HepG2 (cell line): ENCODE measurements around the gene THEM5. TPM values are rescaled to one million over a fixed set of nuclear protein-coding genes. Genes with fewer than 3 reads are reported as not detected.

ENCODE experiments used
- ATAC-seq: fragments of 200-7000 bp; cut with Tn5 transposase; 3 replicates; pipeline ENCODE4 v1.9.1; 2020; ENCODE audit warnings: mild to moderate bottlenecking, moderate library complexity
- BruUV-seq: library from RNA; stranded (reverse); fragments of 400-500 nt; replicated peaks from 2 replicates; lab custom pipeline; 2021; lab: Mats Ljungman, UMichigan
- CTCF ChIA-PET: fragments of 300-600 bp; formaldehyde crosslinking; extraction: SDS; loops from one replicate; lab custom pipeline; 2021; ENCODE audit warnings: low total read pairs, inconsistent platforms, low intra/inter-chr PET ratio; lab: Yijun Ruan, JAX
- POLR2A ChIA-PET: fragments of 350-600 bp; sonication (Branson Sonifier 250); formaldehyde crosslinking; loops from one replicate; lab custom pipeline; 2020; ENCODE audit warnings: antibody characterized with exemption, inconsistent platforms; lab: Yijun Ruan, JAX
- DNase-seq: peaks from one replicate; pipeline ENCODE4 v3.0.0-alpha.2; 2015; ENCODE audit warnings: low spot score
- FAIRE-seq: peaks from 3 replicates; lab custom pipeline; 2011; peaks lifted over from hg19 to GRCh38; lab: Jason Lieb, UNC
- H2AFZ ChIP-seq: one replicate; pipeline ENCODE4 v1.6.1; 2011; ENCODE audit warnings: low read length, inconsistent platforms
- H3K27ac ChIP-seq: fragments of 300-600 bp; 3 replicates; pipeline ENCODE4 v1.8.0; 2011; ENCODE audit warnings: mixed run types, mild to moderate bottlenecking, mixed read lengths, low read length, inconsistent platforms; ENCODE audit not compliant: insufficient read depth; ENCODE audit errors: extremely low read length
- H3K27me3 ChIP-seq, 2 experiments: fragments of 200-600 bp in 1 of 2; 2 replicates in 1 of 2; 3 replicates in 1 of 2; pipeline versions ENCODE4 v1.6.0 to v1.8.0; 2011; ENCODE audit warnings: low read length in 2 of 2, mild to moderate bottlenecking in 2 of 2, moderate library complexity in 2 of 2, inconsistent platforms in 1 of 2; ENCODE audit not compliant: insufficient read depth in 2 of 2, control insufficient read depth in 1 of 2
- H3K36me3 ChIP-seq, 2 experiments: fragments of 200-600 bp in 1 of 2; replicated peaks in 1 of 2; 2 replicates in 1 of 2; 3 replicates in 1 of 2; pipeline versions ENCODE4 v1.5.1 to v1.8.0; 2011; ENCODE audit warnings: low read length in 2 of 2, inconsistent platforms in 1 of 2; ENCODE audit not compliant: insufficient read depth in 2 of 2, control insufficient read depth in 1 of 2
- H3K4me1 ChIP-seq: 2 replicates; pipeline ENCODE4 v1.5.1; 2012; ENCODE audit warnings: low read length, inconsistent platforms; ENCODE audit not compliant: insufficient read depth
- H3K4me2 ChIP-seq: 2 replicates; pipeline ENCODE4 v1.6.0; 2011; ENCODE audit warnings: low read depth, low read length, inconsistent platforms
- H3K4me3 ChIP-seq, 3 experiments: fragments of 200-600 bp in 1 of 3; sonication (generic), shearing (Covaris generic) in 1 of 3; replicated peaks in 1 of 3; 2 replicates each; pipeline ENCODE4 v1.5.1; 2011 to 2016; ENCODE audit warnings: low read length in 3 of 3, inconsistent platforms in 2 of 3, low read depth in 2 of 3, mild to moderate bottlenecking in 2 of 3, control low read depth in 1 of 3, mixed read lengths in 1 of 3; ENCODE audit not compliant: insufficient read depth in 1 of 3
- H3K79me2 ChIP-seq: one replicate; pipeline ENCODE4 v1.6.1; 2011; ENCODE audit warnings: low read length, inconsistent platforms; ENCODE audit not compliant: insufficient read depth
- H3K9ac ChIP-seq: 2 replicates; pipeline ENCODE4 v1.6.0; 2011; ENCODE audit warnings: mild to moderate bottlenecking, low read depth, low read length, inconsistent platforms; ENCODE audit not compliant: insufficient read depth
- H3K9me3 ChIP-seq: 2 replicates; pipeline ENCODE4 v1.5.1; 2012; ENCODE audit warnings: mild to moderate bottlenecking, low read length
- H4K20me1 ChIP-seq: 2 replicates; pipeline ENCODE4 v1.6.0; 2011; ENCODE audit warnings: inconsistent platforms, mild to moderate bottlenecking, low read length, moderate library complexity; ENCODE audit not compliant: insufficient read depth
- DR1 ChIP-seq: sonication (generic); formaldehyde crosslinking; IDR thresholded peaks from 2 replicates; pipeline ENCODE4 v1.8.0; 2021; ENCODE audit warnings: mild to moderate bottlenecking, missing genetic modification reagents, inconsistent platforms
- KDM5A ChIP-seq: fragments of 200-600 bp; sonication (generic); IDR thresholded peaks from 2 replicates; pipeline ENCODE4 v1.7.0; 2018; ENCODE audit warnings: antibody characterized with exemption, mild to moderate bottlenecking, low read length, borderline replicate concordance
- REPIN1 ChIP-seq: sonication (generic); formaldehyde crosslinking; IDR thresholded peaks from 2 replicates; pipeline ENCODE4 v1.8.0; 2022; ENCODE audit warnings: missing genetic modification reagents, low read depth, mild to moderate bottlenecking, borderline replicate concordance
- RXRA ChIP-seq: sonication (generic); formaldehyde crosslinking; IDR thresholded peaks from 2 replicates; pipeline ENCODE4 v1.5.1; 2020; ENCODE audit warnings: missing genetic modification reagents
- ZNF441 ChIP-seq: sonication (generic); formaldehyde crosslinking; IDR thresholded peaks from 2 replicates; pipeline ENCODE4 v1.7.0; 2021; ENCODE audit warnings: missing genetic modification reagents, borderline replicate concordance
- ZSCAN25 ChIP-seq: sonication (generic); formaldehyde crosslinking; IDR thresholded peaks from 2 replicates; pipeline ENCODE4 v1.8.0; 2022; ENCODE audit warnings: mild to moderate bottlenecking, missing genetic modification reagents
- in situ Hi-C: cut with HindIII; loops from 2 replicates; pipeline ENCODE4 v1.10.0; 2017; ENCODE audit warnings: low pct_unique_long_range_greater_than_20kb; ENCODE audit not compliant: extremely low pct_ligation_motif_present
- intact Hi-C: fragments of 100-400 bp; cut with micrococcal nuclease; formaldehyde crosslinking; loops from one replicate; pipeline ENCODE4 v1.10.0; 2022; ENCODE audit not compliant: unreplicated experiment
- polyA plus RNA-seq, 8 experiments: library from polyadenylated mRNA; depleted of rRNA in 3 of 8; stranded (reverse) in 7 of 8; unstranded in 1 of 8; fragments of >200 nt; fragmentation: Illumina TruSeq in 4 of 8; extraction: Trizol in 4 of 8; gene quantifications; 2 replicates each; pipeline versions ENCODE4 v1.2.1 to v1.2.3, GENCODE V29; 2011 to 2016; ENCODE audit warnings: low read depth in 4 of 8, missing spikeins in 1 of 8, mixed read lengths in 1 of 8; ENCODE audit not compliant: insufficient read depth in 1 of 8
- total RNA-seq, 5 experiments: library from RNA; depleted of rRNA; stranded (reverse); fragments of >200 nt; fragmentation: Illumina TruSeq; extraction: Trizol; gene quantifications; 2 replicates each; pipeline ENCODE4 v1.2.3, GENCODE V29; 2016; ENCODE audit warnings: low read depth in 1 of 5
- TF ChIP-seq, protein P1 (sequence below): sonication (generic); formaldehyde crosslinking; IDR thresholded peaks from 2 replicates; pipeline ENCODE4 v1.5.0; 2020; ENCODE audit warnings: mild to moderate bottlenecking, missing genetic modification reagents, borderline replicate concordance
- TF ChIP-seq, protein P2 (sequence below): sonication (generic); formaldehyde crosslinking; IDR thresholded peaks from 2 replicates; pipeline ENCODE4 v1.4.0; 2020; ENCODE audit warnings: mild to moderate bottlenecking, missing genetic modification reagents
- TF ChIP-seq, protein P3 (sequence below): fragments of 450-650 bp; IDR thresholded peaks from 2 replicates; pipeline ENCODE4 v1.6.1; 2017; ENCODE audit warnings: mild to moderate bottlenecking
- TF ChIP-seq, protein P4 (sequence below): IDR thresholded peaks from 2 replicates; pipeline ENCODE4 v1.6.1; 2016; ENCODE audit warnings: low read depth

THEM5 gene
- total and polyA plus RNA-seq, 2 of the 13 experiments (the other 11 are each of a cell fraction or from before 2014, with no cell fraction given) = not detected

DNA sequence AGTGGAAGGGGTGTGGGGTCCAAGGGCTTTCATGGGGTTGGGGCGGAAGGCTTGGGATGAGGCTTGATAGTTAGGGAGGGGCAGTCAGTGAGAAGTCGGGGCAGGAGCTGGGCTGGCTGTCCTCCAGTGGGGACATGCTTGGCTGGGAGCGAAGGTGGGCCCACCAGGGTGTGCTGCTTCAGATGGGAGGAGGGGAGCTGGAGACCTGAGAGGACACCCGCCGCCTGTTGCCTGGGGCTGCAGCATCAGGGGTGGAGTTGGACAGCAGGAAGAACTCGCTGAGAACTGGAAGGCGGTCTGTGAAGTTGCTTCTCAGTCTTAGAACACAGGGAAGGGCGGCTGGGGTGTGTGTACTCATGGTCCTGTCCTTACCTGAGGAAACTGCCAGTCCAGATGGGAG, 1.6 kb downstream of the THEM5 start (continued):
- TF ChIP-seq, protein P1, sequence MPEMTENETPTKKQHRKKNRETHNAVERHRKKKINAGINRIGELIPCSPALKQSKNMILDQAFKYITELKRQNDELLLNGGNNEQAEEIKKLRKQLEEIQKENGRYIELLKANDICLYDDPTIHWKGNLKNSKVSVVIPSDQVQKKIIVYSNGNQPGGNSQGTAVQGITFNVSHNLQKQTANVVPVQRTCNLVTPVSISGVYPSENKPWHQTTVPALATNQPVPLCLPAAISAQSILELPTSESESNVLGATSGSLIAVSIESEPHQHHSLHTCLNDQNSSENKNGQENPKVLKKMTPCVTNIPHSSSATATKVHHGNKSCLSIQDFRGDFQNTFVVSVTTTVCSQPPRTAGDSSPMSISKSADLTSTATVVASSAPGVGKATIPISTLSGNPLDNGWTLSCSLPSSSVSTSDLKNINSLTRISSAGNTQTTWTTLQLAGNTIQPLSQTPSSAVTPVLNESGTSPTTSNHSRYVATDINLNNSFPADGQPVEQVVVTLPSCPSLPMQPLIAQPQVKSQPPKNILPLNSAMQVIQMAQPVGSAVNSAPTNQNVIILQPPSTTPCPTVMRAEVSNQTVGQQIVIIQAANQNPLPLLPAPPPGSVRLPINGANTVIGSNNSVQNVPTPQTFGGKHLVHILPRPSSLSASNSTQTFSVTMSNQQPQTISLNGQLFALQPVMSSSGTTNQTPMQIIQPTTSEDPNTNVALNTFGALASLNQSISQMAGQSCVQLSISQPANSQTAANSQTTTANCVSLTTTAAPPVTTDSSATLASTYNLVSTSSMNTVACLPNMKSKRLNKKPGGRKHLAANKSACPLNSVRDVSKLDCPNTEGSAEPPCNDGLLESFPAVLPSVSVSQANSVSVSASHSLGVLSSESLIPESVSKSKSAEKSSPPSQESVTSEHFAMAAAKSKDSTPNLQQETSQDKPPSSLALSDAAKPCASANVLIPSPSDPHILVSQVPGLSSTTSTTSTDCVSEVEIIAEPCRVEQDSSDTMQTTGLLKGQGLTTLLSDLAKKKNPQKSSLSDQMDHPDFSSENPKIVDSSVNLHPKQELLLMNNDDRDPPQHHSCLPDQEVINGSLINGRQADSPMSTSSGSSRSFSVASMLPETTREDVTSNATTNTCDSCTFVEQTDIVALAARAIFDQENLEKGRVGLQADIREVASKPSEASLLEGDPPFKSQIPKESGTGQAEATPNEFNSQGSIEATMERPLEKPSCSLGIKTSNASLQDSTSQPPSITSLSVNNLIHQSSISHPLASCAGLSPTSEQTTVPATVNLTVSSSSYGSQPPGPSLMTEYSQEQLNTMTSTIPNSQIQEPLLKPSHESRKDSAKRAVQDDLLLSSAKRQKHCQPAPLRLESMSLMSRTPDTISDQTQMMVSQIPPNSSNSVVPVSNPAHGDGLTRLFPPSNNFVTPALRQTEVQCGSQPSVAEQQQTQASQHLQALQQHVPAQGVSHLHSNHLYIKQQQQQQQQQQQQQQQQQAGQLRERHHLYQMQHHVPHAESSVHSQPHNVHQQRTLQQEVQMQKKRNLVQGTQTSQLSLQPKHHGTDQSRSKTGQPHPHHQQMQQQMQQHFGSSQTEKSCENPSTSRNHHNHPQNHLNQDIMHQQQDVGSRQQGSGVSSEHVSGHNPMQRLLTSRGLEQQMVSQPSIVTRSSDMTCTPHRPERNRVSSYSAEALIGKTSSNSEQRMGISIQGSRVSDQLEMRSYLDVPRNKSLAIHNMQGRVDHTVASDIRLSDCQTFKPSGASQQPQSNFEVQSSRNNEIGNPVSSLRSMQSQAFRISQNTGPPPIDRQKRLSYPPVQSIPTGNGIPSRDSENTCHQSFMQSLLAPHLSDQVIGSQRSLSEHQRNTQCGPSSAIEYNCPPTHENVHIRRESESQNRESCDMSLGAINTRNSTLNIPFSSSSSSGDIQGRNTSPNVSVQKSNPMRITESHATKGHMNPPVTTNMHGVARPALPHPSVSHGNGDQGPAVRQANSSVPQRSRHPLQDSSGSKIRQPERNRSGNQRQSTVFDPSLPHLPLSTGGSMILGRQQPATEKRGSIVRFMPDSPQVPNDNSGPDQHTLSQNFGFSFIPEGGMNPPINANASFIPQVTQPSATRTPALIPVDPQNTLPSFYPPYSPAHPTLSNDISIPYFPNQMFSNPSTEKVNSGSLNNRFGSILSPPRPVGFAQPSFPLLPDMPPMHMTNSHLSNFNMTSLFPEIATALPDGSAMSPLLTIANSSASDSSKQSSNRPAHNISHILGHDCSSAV (CRISPR knock-in tag) = no peak

DNA sequence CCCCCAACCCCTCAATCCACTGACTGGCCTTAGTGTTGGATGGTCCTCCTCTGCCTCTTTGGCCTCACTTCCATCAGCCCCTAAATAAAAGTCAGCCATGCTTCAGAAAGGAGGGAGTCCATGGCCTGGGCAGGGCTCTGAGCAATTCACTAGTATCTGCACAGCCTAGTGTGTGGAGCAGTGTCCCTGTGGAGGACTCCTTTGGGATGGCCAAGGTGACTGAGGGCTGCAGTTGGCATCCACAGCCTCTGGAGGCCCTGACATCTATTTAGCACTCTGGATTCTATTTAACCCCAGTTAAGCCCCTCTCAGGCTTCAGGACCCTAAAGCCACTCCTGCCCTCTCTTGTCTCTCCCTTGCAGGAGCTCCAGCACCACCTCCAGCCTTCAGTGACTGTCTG, 3.6 kb downstream of the THEM5 start:
- Histone ChIP-seq H3K36me3 (no peaks in the 10 kb centered on the region), H3K4me1 (peaks cover 9% of the 10 kb centered on the region), H3K4me2 (no peak overlapping the region), H2AFZ (no peak overlapping the region), H3K27me3 (peaks cover 6 to 58% of the 10 kb centered on the region in 2 experiments; a peak in 3 of 5 replicates), H3K27ac (no peak overlapping the region), H3K9ac (no peak overlapping the region), H4K20me1 (no peaks in the 10 kb centered on the region), H3K9me3 (no peaks in the 10 kb centered on the region), H3K79me2 (no peaks in the 10 kb centered on the region), H3K4me3 (no peak overlapping the region)
- ATAC-seq (no peak), DNase-seq (no peak), FAIRE-seq (no peak)
- intact Hi-C loops (no loop called here), in situ Hi-C loops (no loop called here)
- ChIA-PET POLR2A (no interaction called here), CTCF (no interaction called here)
- no TSS peak for BruUV-seq
- TF ChIP-seq REPIN1 = no peak
- TF ChIP-seq ZSCAN25 (CRISPR knock-in tag) = no peak
- TF ChIP-seq KDM5A = no peak
- TF ChIP-seq, protein P2, sequence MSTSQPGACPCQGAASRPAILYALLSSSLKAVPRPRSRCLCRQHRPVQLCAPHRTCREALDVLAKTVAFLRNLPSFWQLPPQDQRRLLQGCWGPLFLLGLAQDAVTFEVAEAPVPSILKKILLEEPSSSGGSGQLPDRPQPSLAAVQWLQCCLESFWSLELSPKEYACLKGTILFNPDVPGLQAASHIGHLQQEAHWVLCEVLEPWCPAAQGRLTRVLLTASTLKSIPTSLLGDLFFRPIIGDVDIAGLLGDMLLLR (CRISPR knock-in tag) = no peak
- TF ChIP-seq, protein P3, sequence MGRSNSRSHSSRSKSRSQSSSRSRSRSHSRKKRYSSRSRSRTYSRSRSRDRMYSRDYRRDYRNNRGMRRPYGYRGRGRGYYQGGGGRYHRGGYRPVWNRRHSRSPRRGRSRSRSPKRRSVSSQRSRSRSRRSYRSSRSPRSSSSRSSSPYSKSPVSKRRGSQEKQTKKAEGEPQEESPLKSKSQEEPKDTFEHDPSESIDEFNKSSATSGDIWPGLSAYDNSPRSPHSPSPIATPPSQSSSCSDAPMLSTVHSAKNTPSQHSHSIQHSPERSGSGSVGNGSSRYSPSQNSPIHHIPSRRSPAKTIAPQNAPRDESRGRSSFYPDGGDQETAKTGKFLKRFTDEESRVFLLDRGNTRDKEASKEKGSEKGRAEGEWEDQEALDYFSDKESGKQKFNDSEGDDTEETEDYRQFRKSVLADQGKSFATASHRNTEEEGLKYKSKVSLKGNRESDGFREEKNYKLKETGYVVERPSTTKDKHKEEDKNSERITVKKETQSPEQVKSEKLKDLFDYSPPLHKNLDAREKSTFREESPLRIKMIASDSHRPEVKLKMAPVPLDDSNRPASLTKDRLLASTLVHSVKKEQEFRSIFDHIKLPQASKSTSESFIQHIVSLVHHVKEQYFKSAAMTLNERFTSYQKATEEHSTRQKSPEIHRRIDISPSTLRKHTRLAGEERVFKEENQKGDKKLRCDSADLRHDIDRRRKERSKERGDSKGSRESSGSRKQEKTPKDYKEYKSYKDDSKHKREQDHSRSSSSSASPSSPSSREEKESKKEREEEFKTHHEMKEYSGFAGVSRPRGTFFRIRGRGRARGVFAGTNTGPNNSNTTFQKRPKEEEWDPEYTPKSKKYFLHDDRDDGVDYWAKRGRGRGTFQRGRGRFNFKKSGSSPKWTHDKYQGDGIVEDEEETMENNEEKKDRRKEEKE = no peak
- TF ChIP-seq DR1 (CRISPR knock-in tag) = no peak
- no peak for TF ChIP-seq RXRA (CRISPR knock-in tag)
- TF ChIP-seq, protein P4, sequence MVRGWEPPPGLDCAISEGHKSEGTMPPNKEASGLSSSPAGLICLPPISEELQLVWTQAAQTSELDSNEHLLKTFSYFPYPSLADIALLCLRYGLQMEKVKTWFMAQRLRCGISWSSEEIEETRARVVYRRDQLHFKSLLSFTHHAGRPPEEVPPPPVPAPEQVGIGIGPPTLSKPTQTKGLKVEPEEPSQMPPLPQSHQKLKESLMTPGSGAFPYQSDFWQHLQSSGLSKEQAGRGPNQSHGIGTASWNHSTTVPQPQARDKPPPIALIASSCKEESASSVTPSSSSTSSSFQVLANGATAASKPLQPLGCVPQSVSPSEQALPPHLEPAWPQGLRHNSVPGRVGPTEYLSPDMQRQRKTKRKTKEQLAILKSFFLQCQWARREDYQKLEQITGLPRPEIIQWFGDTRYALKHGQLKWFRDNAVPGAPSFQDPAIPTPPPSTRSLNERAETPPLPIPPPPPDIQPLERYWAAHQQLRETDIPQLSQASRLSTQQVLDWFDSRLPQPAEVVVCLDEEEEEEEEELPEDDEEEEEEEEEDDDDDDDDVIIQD (CRISPR knock-in tag) = no peak
- TF ChIP-seq ZNF441 (CRISPR knock-in tag) = no peak
